Activated naive CD4-positive, alpha-beta T cell treated with anti-CD3 and anti-CD28 coated beads for 36 hours (primary cell): ENCODE results near the gene PTPRN2. TPM values are rescaled to one million over a fixed set of nuclear protein-coding genes. Genes with fewer than 3 reads are reported as not detected.
"Not testable (repeated sequence)": the region's sequence is repeated elsewhere in the genome, so short reads cannot be mapped to it uniquely, and the experiment has no call there.

Experiments used
- CTCF ChIA-PET: fragments of 350-600 bp; sonication (Branson Sonifier 250); formaldehyde crosslinking; loops from one replicate; lab custom pipeline; 2021; ENCODE audit warnings: antibody characterized with exemption; lab: Charles Lee
- DNase-seq: peaks from one replicate; pipeline ENCODE4 v3.0.0-alpha.2; 2020
- H3K27ac Mint-ChIP-seq: one replicate; pipeline ENCODE4 v1.8.0; 2021; ENCODE audit warnings: mild to moderate bottlenecking, mixed read lengths
- H3K27me3 Mint-ChIP-seq: one replicate; pipeline ENCODE4 v1.8.0; 2021; ENCODE audit warnings: low read depth, mixed read lengths
- H3K36me3 Mint-ChIP-seq: one replicate; pipeline ENCODE4 v1.8.0; 2021; ENCODE audit warnings: low read depth, mixed read lengths
- H3K4me1 Mint-ChIP-seq: one replicate; pipeline ENCODE4 v1.8.0; 2021; ENCODE audit warnings: low read depth, mixed read lengths
- H3K4me3 Mint-ChIP-seq: one replicate; pipeline ENCODE4 v1.8.0; 2021; ENCODE audit warnings: mild to moderate bottlenecking, moderate library complexity, mixed read lengths
- H3K9me3 Mint-ChIP-seq: one replicate; pipeline ENCODE4 v1.8.0; 2021; ENCODE audit warnings: mixed read lengths
- intact Hi-C: fragments of 100-400 bp; cut with micrococcal nuclease; formaldehyde crosslinking; loops from one replicate; pipeline ENCODE4 v1.15.1; 2023
- total RNA-seq, 2 experiments: library from RNA; stranded (reverse); gene quantifications; one replicate each; pipeline ENCODE4 v1.2.3, GENCODE V29; 2021

The PTPRN2 gene
- total RNA-seq, 2 experiments from 2014 or later = 0.54 to 0.62 TPM

DNA sequence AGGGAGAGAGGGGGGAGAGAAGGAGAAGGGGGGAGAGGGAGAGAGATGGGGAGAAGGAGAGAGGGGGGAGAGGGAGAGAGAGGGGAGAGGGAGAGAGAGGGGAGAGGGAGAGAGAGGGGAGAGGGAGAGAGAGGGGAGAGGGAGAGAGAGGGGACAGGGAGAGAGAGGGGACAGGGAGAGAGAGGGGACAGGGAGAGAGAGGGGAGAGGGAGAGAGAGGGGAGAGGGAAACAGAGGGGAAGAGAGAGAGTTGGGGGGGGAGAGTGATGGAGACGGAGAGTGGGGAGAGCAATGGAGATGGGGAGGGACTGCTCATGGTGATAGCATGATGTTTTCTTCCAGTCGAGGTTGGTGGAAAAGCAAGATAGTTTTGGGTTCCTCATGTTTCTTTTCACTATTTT lies 1078.4 kb downstream of the PTPRN2 start:
- CTCF ChIA-PET = no interaction called here
- DNase-seq = no peak
- Mint-ChIP-seq H3K27ac (no peak overlapping the region), H3K4me1 (peaks cover 3% of the 10 kb centered on the region), H3K27me3 (no peaks in the 10 kb centered on the region), H3K36me3 (no peaks in the 10 kb centered on the region), H3K4me3 (no peak overlapping the region), H3K9me3 (peaks cover 15% of the 10 kb centered on the region)
- intact Hi-C loops = loop anchor here (10.0 kb wide), 1 partner anchor 366 kb away; no protein-coding TSS in a partner anchor

DNA sequence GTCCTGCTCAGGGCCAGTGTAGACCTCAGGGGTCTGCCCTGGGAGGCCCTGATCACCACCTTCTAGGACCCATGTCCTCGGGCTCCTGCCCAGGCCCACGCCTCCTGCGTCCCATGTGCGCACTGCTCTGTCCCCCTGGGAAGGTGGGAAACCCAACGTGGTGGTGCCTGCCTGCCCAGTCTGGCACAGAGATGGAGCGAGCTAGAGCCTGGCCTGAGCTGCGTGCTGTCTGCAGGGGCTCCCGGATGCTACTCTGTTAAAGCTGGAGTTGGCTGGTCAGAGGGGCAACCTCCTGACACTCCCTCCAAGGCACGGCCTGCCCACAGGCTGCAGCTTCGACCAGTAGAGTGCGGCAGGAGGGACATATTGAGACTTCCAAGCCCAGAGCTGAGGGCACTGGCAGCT lies 1079.1 kb downstream of the PTPRN2 start:
- no peak overlapping the region for H3K27ac Mint-ChIP-seq
- H3K9me3 Mint-ChIP-seq = peaks cover 15% of the 10 kb centered on the region
- H3K27me3 Mint-ChIP-seq = no peaks in the 10 kb centered on the region
- CTCF ChIA-PET = no interaction called here
- no peak for DNase-seq
- intact Hi-C loops = loop anchor here (10.0 kb wide), 1 partner anchor 366 kb away; no protein-coding TSS in a partner anchor
- no peaks in the 10 kb centered on the region for H3K36me3 Mint-ChIP-seq
- peaks cover 9% of the 10 kb centered on the region for H3K4me1 Mint-ChIP-seq
- no peak overlapping the region for H3K4me3 Mint-ChIP-seq

DNA sequence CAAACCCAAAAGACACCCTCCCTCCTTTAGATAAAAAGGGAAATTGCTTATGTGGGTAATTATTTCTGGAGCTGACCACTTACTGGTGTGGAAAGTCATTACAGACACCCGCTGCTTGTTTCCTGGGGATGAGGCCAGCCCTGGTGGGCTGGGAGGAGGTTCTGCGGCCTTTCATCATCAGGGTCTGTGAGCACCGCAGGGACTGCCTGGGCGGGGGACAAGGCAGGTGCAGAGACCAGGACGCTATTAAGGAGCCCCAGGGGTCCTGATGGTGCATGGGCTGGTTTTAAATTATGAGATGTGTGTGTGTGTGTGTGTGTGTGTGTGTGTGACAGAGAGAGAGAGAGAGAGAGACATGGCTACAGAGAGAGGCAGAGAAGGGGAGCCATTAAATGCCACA lies 1079.6 kb downstream of the PTPRN2 start:
- intact Hi-C loops = loop anchor here (10.0 kb wide), 1 partner anchor 367 kb away; no protein-coding TSS in a partner anchor
- peaks cover under 1% of the 10 kb centered on the region for H3K36me3 Mint-ChIP-seq
- H3K27me3 Mint-ChIP-seq = no peaks in the 10 kb centered on the region
- no peak for DNase-seq
- CTCF ChIA-PET = no interaction called here
- no peak overlapping the region for H3K4me3 Mint-ChIP-seq
- peaks cover 14% of the 10 kb centered on the region for H3K4me1 Mint-ChIP-seq
- H3K9me3 Mint-ChIP-seq = peaks cover 15% of the 10 kb centered on the region
- no peak overlapping the region for H3K27ac Mint-ChIP-seq

DNA sequence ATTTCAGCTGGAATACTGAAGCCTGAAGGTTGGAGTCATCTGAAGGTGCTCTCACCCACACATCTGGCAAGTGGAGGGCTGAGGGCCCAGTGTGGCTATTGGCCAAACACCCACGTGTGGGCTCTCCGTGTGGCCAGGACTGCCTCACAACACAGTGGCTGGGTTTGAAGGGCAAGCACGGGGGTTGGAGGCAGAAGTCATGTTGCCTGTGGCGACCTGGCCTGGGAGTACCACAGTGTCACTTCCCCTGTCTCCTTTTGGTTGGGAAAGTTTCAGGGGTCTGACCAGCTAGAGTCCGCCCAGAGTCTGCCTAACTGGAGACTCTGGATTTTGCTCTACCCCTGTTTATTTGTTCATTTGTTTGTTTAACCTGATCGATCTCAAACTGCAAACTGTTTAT lies 1081.4 kb downstream of the PTPRN2 start:
- DNase-seq = no peak
- Mint-ChIP-seq H3K27ac (no peak overlapping the region), H3K27me3 (no peaks in the 10 kb centered on the region), H3K36me3 (peaks cover 2% of the 10 kb centered on the region), H3K9me3 (peaks cover 15% of the 10 kb centered on the region), H3K4me3 (no peak overlapping the region), H3K4me1 (peaks cover 28% of the 10 kb centered on the region)
- CTCF ChIA-PET = interaction anchor here (2.1 kb wide), 1 partner anchor 32 kb away, joined by 6 read pairs; no protein-coding TSS in a partner anchor
- intact Hi-C loops = loop anchor here (10.0 kb wide), 1 partner anchor 369 kb away; no protein-coding TSS in a partner anchor

DNA sequence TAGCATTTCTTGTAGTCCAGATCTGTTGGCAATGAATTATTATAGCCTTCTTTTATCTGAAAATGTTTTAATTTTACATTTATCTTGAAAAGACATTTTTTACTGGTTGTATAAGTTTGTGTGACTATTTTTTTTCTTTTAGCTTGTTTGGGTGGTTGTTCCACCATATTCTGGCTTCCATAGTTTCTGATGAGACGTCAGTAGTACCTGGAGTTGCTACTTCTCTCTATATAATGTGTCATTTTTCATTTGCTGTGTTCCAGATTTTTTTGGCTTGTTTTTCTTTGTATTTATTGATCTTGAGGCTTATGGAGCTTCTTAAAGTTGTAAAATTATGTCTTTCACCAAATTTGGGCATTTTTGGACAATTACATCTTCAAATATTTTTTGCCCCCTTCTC lies 1082.0 kb downstream of the PTPRN2 start:
- no peak for DNase-seq
- H3K9me3 Mint-ChIP-seq = peaks cover 15% of the 10 kb centered on the region
- CTCF ChIA-PET = interaction anchor here (2.1 kb wide), 1 partner anchor 31 kb away, joined by 6 read pairs; no protein-coding TSS in a partner anchor
- H3K27me3 Mint-ChIP-seq = no peaks in the 10 kb centered on the region
- peaks cover 28% of the 10 kb centered on the region for H3K4me1 Mint-ChIP-seq
- peaks cover 2% of the 10 kb centered on the region for H3K36me3 Mint-ChIP-seq
- H3K27ac Mint-ChIP-seq = no peak overlapping the region
- intact Hi-C loops = loop anchor here (10.0 kb wide), 1 partner anchor 369 kb away; no protein-coding TSS in a partner anchor
- H3K4me3 Mint-ChIP-seq = no peak overlapping the region

DNA sequence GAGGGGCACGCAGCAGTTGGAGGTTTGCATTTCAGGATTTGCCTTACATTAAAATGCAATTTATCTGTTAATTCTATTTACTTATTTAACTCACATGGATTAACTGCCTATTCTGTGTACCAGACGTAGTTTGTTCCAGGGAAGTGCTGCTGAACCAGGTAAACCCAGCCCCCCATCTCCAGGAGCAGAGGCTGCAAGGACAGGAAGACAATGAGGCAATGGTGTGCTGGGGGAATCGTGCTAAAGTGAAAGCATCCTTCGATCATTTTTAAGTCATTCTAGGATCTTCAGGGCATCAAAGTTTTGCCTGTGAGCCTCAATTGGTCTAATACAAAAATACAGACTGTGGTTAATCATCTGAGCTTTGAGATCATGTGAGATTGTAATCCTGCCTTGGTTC lies 1084.4 kb downstream of the PTPRN2 start:
- Mint-ChIP-seq H3K27me3 (no peaks in the 10 kb centered on the region), H3K4me1 (peaks cover 28% of the 10 kb centered on the region), H3K27ac (peak overlapping the region; percentile 70), H3K9me3 (peaks cover 15% of the 10 kb centered on the region), H3K36me3 (peaks cover 2% of the 10 kb centered on the region), H3K4me3 (peak overlapping the region; percentile 63)
- no peak for DNase-seq
- CTCF ChIA-PET = interaction anchor here (0.5 to 0.6 kb wide), 2 partner anchors 11 to 421 kb away, joined by 3 read pairs; no protein-coding TSS in a partner anchor
- intact Hi-C loops = loop anchor here (1.0 to 10.0 kb wide), 5 partner anchors 13 to 372 kb away; no protein-coding TSS in a partner anchor

DNA sequence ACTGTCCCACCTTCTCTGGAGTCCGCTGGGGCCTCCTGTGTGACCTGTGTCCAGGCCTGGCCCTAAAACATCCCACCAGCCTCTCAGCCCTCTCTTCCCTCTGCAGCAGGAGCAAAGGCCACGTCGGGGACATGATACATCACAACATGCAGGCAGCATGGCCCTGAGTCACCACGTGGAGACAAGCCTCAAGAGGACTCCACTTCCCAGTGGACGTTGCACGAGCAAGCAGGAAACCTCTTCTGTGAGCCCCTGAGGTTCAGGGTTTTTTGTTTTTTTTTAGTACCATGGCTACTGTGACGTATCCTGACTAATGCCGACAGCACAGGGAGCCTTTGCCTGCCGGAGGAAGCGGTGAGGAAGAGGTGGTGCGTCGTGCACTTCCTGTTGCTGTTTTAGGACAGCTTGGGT lies 1084.9 kb downstream of the PTPRN2 start:
- intact Hi-C loops = loop anchor here (1.0 to 10.0 kb wide), 6 partner anchors 12 to 372 kb away; no protein-coding TSS in a partner anchor
- Mint-ChIP-seq H3K4me1 (peaks cover 28% of the 10 kb centered on the region), H3K4me3 (peak overlapping the region; percentile 63), H3K27me3 (no peaks in the 10 kb centered on the region), H3K27ac (peak overlapping the region; percentile 70), H3K9me3 (peaks cover 15% of the 10 kb centered on the region), H3K36me3 (peaks cover 2% of the 10 kb centered on the region)
- peak; percentile 81 for DNase-seq
- CTCF ChIA-PET = interaction anchor here (0.5 kb wide), 1 partner anchor 10 kb away, joined by 3 read pairs; no protein-coding TSS in a partner anchor

DNA sequence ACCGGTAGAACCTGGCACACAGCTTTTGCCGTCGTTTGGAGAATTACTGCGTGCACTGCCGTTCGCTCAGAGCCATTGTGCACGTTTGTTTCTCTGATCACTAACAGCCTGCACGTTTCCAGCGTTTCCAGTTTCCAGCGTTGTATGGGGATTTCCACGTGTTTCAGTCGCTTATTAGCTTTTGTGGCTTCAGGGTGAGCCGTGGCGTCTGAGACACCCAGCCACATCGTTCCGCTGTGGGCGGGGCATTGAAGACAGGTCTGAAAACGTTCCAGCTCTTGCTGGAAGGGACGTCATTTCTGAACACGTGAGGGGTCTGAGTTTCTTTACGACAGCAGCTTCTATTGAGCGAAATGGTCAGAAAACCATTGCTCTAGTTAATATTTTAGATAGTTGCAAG lies 1086.0 kb downstream of the PTPRN2 start:
- Mint-ChIP-seq H3K4me1 (peaks cover 28% of the 10 kb centered on the region), H3K27me3 (no peaks in the 10 kb centered on the region), H3K9me3 (peaks cover 14% of the 10 kb centered on the region), H3K36me3 (peaks cover 2% of the 10 kb centered on the region), H3K27ac (no peak overlapping the region), H3K4me3 (no peak overlapping the region)
- no peak for DNase-seq
- intact Hi-C loops = loop anchor here (5.0 to 10.0 kb wide), 2 partner anchors 326 to 373 kb away; no protein-coding TSS in a partner anchor
- CTCF ChIA-PET = no interaction called here

DNA sequence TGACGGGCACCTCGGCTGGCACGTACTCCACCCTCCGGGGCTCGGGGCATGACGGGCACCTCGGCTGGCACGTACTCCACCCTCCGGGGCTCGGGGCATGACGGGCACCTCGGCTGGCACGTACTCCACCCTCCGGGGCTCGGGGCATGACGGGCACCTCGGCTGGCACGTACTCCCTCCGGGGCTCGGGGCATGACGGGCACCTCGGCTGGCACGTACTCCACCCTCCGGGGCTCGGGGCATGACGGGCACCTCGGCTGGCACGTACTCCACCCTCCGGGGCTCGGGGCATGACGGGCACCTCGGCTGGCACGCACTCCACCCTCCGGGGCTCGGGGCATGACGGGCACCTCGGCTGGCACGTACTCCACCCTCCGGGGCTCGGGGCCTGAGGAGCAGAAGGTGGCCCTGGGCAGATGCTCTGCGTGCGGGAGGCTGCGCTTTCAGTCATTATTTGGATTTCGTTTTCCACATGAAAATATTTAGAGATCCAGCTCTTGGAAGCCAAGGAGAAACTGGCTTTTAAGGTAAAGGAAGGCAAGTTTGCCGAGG lies 1086.6 kb downstream of the PTPRN2 start:
- H3K27ac Mint-ChIP-seq, CTCF ChIA-PET, H3K36me3 Mint-ChIP-seq, H3K4me3 Mint-ChIP-seq, H3K9me3 Mint-ChIP-seq, H3K27me3 Mint-ChIP-seq, DNase-seq: not testable (repeated sequence)
- H3K4me1 Mint-ChIP-seq = peaks cover 32% of the 10 kb centered on the region
- intact Hi-C loops = loop anchor here (5.0 to 10.0 kb wide), 2 partner anchors 326 to 374 kb away; no protein-coding TSS in a partner anchor

DNA sequence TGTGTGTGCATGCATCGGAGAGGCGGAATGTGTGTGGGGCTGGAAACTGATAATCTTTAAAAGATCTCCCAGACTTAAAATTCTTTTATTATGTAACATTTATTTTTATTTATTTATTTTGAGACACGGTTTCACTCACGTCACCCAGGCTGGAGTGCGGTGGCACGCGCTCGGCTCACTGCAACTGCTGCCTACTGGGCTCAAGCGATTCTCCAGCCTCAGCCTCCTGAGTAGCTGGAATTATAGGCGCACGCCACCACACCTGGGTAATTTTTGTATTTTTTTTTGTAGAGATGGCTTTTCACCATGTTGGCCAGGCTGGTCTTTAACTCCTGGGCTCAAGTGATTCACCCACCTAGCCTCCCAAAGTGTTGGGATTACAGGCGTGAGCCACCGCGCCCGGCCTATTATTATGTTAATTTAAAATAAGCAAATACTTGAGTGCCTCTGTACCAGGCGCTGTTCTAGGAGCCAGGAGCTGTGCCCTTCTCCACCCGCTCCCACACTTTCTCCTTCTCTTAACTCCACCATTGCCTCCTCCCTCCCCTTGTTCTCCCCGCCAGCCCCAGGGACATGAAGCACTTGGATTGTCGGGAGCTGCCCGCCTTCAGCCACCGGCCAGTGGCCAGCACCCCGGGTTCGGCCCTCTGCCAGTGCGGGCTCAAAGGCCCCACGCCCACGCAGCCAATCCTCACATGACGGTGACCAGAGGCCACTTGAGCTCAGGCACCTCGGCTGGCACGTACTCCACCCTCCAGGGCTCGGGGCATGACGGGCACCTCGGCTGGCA lies 1087.3 kb downstream of the PTPRN2 start:
- Mint-ChIP-seq H3K4me1 (peaks cover 38% of the 10 kb centered on the region), H3K9me3 (peaks cover 4% of the 10 kb centered on the region)
- intact Hi-C loops = loop anchor here (5.0 to 10.0 kb wide), 2 partner anchors 327 to 374 kb away; no protein-coding TSS in a partner anchor

DNA sequence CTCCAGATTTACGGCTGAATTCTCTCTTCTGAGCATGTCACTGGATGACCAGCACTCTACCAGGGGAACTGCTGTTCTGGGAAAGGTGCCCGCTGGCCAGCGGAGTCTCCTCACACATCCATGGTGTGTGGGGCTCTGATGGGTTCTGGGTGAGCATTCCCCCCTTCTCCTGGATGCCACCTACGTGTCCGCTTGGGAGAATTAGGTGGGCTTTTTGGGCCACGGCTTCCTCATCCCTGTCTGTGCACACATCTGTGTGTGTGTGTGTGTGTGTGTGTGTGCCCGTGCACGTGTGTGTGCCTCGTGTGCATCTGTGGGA lies 1087.8 kb downstream of the PTPRN2 start:
- Mint-ChIP-seq H3K9me3 (no peaks in the 10 kb centered on the region), H3K27ac (peak overlapping the region; percentile 24)
- CTCF ChIA-PET = interaction anchor here (0.6 kb wide), 1 partner anchor 762 kb away, joined by 3 read pairs; no protein-coding TSS in a partner anchor

More for the DNA sequence above, 1087.3 kb downstream of the PTPRN2 start:
- Mint-ChIP-seq H3K36me3 (peaks cover 2% of the 10 kb centered on the region), H3K27ac (no peak overlapping the region), H3K27me3 (no peaks in the 10 kb centered on the region), H3K4me3 (no peak overlapping the region)
- no peak for DNase-seq
- CTCF ChIA-PET = interaction anchor here (0.6 kb wide), 1 partner anchor 762 kb away, joined by 3 read pairs; no protein-coding TSS in a partner anchor

More for the DNA sequence above, 1087.8 kb downstream of the PTPRN2 start:
- intact Hi-C loops = loop anchor here (5.0 to 10.0 kb wide), 2 partner anchors 328 to 375 kb away; no protein-coding TSS in a partner anchor
- no peak for DNase-seq
- H3K4me3 Mint-ChIP-seq = no peak overlapping the region
- peaks cover 2% of the 10 kb centered on the region for H3K36me3 Mint-ChIP-seq
- peaks cover 43% of the 10 kb centered on the region for H3K4me1 Mint-ChIP-seq
- H3K27me3 Mint-ChIP-seq = no peaks in the 10 kb centered on the region
